ENCODE measurements around the gene FANCG.

FANCG gene

GRCh38 chr9:35067056-35067455, 12.7 kb downstream of the FANCG start:
- no peak for DNase-seq (ENCODE audit: low read depth in 4 of 4, low spot score in 1 of 4)

DNA sequence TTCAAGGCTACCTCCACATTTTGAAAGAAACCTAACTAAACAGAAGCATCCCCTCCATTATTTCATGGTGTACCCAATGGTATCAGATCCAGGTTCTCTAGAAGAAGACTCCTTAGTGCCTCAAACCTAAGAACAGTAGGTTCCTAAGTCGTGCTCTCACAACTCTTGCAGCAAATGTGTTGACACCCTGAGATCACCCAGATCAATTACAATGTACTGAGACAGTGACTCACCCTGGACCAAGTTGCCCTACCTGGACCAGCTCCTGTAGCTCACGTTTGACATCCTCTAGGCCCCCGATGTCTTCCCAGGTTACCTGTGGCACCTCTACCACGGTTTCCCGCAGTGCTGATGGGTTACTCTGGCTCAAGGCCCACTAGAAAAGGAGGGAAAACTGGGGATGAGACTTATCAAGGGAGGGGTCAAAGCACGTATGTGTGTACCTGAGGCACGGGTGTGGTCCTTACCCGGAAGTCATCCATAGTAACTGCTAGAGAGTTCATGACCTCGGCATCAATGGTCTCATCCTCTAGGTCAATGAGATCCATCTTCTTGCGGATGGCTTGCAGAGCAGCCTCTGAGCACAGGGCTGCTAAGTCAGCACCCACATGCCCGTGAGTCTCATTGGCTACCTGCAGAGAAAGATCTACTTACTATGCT, 19.1 kb downstream of the FANCG start:
- no peak for DNase-seq (ENCODE audit: low read depth in 4 of 4, low spot score in 1 of 4)

GRCh38 chr9:35059438-35059837, 20.3 kb downstream of the FANCG start:
- DNase-seq (ENCODE audit: low read depth in 4 of 4, low spot score in 1 of 4) = no peak

DNA sequence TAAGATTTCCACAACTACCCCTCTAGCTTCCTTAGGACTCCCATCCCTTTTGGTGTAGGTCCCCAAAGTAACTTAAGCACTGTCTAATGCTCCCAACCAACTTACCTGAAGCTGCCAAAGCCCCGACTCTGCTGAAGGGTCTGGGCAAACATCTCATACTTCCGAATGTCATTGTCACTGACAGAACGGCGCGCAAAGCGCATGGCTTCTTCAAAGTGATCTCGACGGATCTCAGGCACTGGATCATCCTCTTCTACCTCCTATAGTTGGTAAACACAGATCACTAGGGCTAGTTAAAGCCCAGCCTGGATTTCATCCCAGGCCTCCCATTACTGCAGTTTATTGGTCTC, 22.5 kb downstream of the FANCG start:
- no peak for DNase-seq (ENCODE audit: low read depth in 4 of 4, low spot score in 1 of 4)

DNA sequence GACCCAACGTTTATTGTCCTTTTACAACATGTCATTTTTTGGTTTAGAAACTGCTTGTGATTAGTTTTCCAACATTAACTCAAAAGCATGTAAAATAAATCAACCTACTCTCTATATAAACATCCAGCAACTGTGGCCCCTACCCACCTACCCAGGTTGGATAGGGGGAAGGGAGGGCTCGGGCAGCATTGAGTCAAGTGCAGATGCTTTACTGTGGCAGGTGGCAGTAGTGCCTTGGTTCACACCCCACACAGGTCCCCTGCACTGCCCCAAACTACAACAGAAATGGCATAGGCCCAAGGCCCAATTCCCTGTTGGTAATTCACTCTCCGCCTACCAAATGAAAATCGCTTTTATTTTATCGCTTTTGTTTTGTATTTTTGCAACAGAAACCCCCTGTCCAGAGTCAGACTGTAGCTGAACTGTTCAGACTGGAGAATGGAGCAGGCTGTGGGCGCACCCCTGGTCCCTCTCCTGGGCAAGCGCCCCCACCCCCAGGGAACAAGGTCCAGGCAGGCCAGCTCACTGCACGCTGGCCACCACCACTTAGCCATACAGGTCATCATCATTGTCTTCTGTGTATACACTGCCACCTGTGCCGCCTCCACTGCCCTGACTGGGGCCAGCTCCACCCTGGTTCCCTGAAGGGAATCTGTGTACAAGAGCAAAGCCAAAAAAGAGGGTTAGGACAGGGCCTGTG, 23.0 kb downstream of the FANCG start:
- no peak for DNase-seq (ENCODE audit: low read depth in 4 of 4, low spot score in 1 of 4)

DNA sequence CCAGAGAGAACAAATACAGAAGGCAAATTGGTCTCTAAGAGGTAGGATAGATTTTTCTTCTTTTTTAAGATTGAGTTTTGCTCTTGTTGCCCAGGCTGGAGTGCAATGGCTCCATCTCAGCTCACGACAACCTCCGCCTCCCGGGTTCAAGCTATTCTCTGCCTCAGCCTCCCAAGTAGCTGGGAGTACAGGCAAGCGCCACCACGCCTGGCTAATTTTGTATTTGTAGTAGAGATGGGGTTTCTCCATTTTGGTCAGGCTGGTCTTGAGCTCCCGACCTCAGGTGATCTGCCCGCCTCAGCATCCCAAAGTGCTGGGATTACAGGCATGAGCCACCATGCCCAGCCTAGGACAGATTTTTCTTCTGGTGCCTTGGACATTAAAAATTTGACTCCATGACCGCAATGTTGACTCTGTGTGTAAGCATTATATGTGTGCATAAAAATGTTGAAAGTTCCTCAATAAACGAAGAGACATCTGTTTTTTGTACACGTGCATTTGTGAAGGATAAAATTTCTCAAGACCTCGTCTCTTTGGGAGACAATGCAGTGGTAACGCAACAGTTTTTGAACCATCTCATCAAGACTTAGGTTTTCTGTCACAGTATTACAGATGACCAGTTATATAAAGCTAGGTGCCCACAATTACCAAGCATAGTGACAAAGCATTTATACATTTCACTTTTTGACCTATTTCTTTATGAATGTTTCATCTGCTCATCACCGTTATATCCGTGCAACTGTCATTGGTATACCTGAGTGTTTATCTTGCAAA, 24.7 kb downstream of the FANCG start:
- no peak for DNase-seq (ENCODE audit: low read depth in 4 of 4, low spot score in 1 of 4)

GRCh38 chr9:35054185-35054835, 25.4 kb downstream of the FANCG start:
- no peak for DNase-seq (ENCODE audit: low read depth in 4 of 4, low spot score in 1 of 4)

- peak in 2 of 4 experiments; percentile 25 to 37 for DNase-seq (ENCODE audit: low read depth in 4 of 4, low spot score in 1 of 4)
Measured at GRCh38 chr9:35051069-35051967, 28.4 kb downstream of the FANCG start.

DNA sequence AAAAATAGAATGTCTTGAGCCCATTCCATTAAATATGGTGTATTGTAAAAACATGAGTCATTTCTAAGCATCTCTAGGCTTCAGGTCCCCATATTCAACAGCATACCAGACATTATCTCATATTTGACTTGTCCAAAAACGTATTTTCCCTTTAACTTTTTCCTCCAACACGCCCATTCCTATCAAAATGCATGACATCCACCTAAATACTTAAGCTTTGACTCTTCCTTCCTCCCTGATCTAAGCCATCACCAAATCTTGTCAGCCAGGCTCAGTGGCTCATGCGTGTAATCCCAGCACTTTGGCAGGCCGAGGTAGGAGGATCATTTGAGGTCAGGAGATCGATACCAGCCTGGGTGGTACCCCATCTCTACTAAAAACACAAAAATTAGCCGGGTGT, 31.2 kb downstream of the FANCG start:
- no peak for DNase-seq (ENCODE audit: low read depth in 4 of 4, low spot score in 1 of 4)

DNA sequence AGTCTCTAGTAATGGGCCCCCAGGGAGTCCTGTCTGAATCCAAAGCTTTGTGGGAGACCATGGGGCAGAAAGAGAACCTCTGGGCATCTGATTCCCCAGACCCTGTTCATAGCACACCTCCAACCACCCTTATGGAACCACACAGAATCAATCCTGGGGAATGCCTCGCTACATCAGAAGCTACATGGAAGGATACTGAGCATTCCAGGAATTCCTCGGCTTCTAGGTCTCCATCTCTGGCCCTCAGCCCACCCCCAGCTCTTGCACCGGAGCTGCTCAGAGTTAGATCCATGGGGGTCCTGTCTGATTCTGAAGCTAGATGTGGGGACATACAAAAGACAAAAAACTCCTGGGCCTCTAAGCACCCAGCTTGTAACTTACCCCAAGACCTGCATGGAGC, 35.7 kb downstream of the FANCG start:
- DNase-seq (ENCODE audit: low read depth in 4 of 4, low spot score in 1 of 4) = no peak

DNA sequence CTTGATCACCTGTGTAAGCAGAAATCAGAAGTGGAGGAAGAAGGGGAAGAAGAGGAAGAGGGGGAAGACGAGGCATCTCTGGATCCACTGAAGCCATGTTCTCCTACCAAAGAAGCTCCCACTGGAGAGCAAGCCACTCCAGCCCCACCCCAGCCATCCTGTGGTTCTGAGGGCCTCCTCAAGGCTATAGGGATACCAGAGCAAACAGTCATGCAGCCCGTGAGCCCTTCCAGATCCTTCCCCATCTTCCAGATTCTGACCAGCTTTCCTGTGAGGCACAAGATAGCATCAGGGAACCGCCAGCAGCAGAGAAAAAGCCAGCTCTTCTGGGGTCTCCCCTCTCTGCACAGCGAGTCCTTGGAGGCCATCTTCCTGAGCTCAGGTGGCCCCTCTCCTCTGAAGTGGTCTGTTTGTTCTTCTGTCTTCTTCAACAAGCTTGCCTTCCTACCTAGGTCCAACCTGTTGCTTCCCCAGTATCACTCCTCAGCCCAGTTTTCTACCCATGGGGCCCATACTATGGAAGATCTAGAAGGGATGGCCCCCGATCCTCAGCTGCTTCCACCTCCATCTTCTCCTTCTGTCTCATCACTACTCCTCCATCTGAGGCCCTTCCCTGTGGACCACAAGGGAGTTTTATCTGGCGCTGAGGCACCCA, 36.7 kb downstream of the FANCG start:
- DNase-seq (ENCODE audit: low read depth in 4 of 4, low spot score in 1 of 4) = no peak

- DNase-seq (ENCODE audit: low read depth in 4 of 4, low spot score in 1 of 4) = no peak
Measured at GRCh38 chr9:35042081-35042604, 37.6 kb downstream of the FANCG start.

GRCh38 chr9:35035851-35036701, 43.7 kb downstream of the FANCG start:
- DNase-seq (ENCODE audit: low read depth in 4 of 4, low spot score in 1 of 4) = peak in 2 of 4 experiments; percentile 22 to 28

- no peak for DNase-seq (ENCODE audit: low read depth in 4 of 4, low spot score in 1 of 4)
Measured at GRCh38 chr9:35033101-35033500, 46.6 kb downstream of the FANCG start.

GRCh38 chr9:35029852-35030251, 49.9 kb downstream of the FANCG start:
- no peak for DNase-seq (ENCODE audit: low read depth in 4 of 4, low spot score in 1 of 4)

DNA sequence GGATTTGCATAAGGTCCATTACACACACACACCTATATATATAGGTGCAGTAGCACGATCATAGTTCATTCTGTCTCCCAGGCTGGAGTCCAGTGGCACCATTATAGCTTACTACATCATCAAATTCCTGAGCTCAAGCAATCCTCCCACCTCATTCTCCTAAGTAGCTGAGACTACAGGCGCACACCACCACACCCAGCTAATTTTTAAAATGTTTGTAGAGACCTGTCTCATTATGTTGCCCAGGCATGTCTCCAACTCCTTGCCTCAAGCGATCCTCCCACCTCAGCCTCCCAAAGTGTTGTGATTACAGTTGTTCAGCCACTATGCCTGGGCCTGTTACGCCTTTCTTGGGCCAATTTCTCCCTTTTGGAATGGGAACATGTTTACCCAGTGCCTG, 50.5 kb downstream of the FANCG start:
- DNase-seq (ENCODE audit: low read depth in 4 of 4, low spot score in 1 of 4) = no peak

DNA sequence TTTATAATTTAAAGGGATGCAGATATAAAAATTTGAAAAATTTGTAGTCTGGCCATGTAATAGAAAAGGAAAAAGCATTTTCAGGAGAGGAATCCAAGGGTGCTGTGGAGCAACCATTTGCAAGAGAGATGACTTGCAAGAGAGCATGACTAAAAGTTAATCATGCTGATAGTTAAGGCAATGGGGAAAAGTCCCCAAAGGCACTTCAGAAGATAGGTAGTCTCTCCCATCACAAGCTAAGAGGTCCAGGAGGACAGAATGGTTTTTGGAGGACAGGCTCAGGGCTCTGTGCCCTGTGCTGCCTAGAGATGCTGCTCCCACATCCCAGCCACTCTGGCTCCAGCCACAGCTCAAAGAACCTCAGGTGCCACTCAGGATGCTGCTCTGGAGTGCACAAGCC, 51.4 kb downstream of the FANCG start:
- DNase-seq (ENCODE audit: low read depth in 4 of 4, low spot score in 1 of 4) = no peak

DNA sequence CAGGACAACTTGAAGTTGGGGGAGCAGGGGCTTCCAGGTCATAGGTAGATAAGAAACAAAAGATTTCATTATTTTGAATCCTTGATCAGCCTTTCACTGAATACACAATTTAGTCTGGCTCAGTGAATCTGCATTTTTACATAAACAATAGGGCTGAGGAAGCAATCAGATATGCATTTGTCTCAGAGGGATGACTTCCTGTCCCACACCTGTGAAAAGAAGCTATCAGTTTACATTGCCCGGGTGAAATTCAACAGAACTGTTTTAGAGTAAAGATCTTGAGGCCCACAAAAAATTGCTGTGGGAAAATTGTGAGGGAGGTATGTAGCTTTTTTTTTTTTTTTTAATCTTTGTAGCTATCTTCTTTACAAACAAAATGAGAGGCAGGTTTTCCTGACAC, 51.9 kb downstream of the FANCG start:
- no peak for DNase-seq (ENCODE audit: low read depth in 4 of 4, low spot score in 1 of 4)

- DNase-seq (ENCODE audit: low read depth in 4 of 4, low spot score in 1 of 4) = no peak
Measured at GRCh38 chr9:35027374-35027773, 52.4 kb downstream of the FANCG start.

Measured in stimulated activated CD4-positive, alpha-beta T cell treated with anti-CD3 and anti-CD28 coated beads, Interleukin-1b, Interleukin-23, amount 100 ng/mL, for 24 hours (primary cell).